Posterior cingulate gyrus (tissue), 11 donors: ENCODE results near the gene SCFD2.

ENCODE experiments used
- DNase-seq, 10 donors: peaks; one replicate each; pipeline versions ENCODE4 v3.0.0 to v3.0.0-alpha.2; 2020 to 2021; ENCODE audit warnings: mixed read lengths in 3 of 10
- intact Hi-C: fragments of 100-400 bp; cut with DNase I; formaldehyde crosslinking; loops from one replicate; pipeline ENCODE4 v1.15.1; 2023

The SCFD2 gene

GRCh38 chr4:52976523-52977230 is 389.2 kb downstream of the SCFD2 start:
- no peak for DNase-seq
- intact Hi-C loops: no loop called here

- DNase-seq: no peak
- intact Hi-C loops: loop anchor here (10.0 kb wide), 2 partner anchors 104 to 214 kb away; partner anchors contain the start of genes ERVMER34-1 and RASL11B
Observed at GRCh38 chr4:52968691-52969090, 397.2 kb downstream of the SCFD2 start.

- DNase-seq: no peak
Observed at GRCh38 chr4:52968241-52968640, 397.6 kb downstream of the SCFD2 start.

GRCh38 chr4:52966781-52967180 is 399.1 kb downstream of the SCFD2 start:
- intact Hi-C loops: loop anchor here (10.0 kb wide), 2 partner anchors 102 to 212 kb away; partner anchors contain the start of genes ERVMER34-1 and RASL11B
- no peak for DNase-seq

More at GRCh38 chr4:52968241-52968640, 397.6 kb downstream of the SCFD2 start:
- intact Hi-C loops: loop anchor here (10.0 kb wide), 2 partner anchors 103 to 213 kb away; partner anchors contain the start of genes ERVMER34-1 and RASL11B

- DNase-seq: no peak
- intact Hi-C loops: loop anchor here (10.0 kb wide), 2 partner anchors 101 to 211 kb away; partner anchors contain the start of genes ERVMER34-1 and RASL11B
Observed at GRCh38 chr4:52966172-52966571, 399.7 kb downstream of the SCFD2 start.

GRCh38 chr4:52964561-52965101 is 401.2 kb downstream of the SCFD2 start:
- no peak for DNase-seq

GRCh38 chr4:52964011-52964410 is 401.9 kb downstream of the SCFD2 start:
- DNase-seq: no peak
- intact Hi-C loops: loop anchor here (10.0 kb wide), 2 partner anchors 99 to 209 kb away; partner anchors contain the start of genes ERVMER34-1 and RASL11B

More at GRCh38 chr4:52964561-52965101, 401.2 kb downstream of the SCFD2 start:
- intact Hi-C loops: loop anchor here (10.0 kb wide), 2 partner anchors 100 to 210 kb away; partner anchors contain the start of genes ERVMER34-1 and RASL11B

GRCh38 chr4:52962721-52963120 is 403.1 kb downstream of the SCFD2 start:
- intact Hi-C loops: loop anchor here (10.0 kb wide), 2 partner anchors 98 to 208 kb away; partner anchors contain the start of genes ERVMER34-1 and RASL11B
- no peak for DNase-seq

GRCh38 chr4:52961666-52962412 is 404.0 kb downstream of the SCFD2 start:
- no peak for DNase-seq
- intact Hi-C loops: loop anchor here (10.0 kb wide), 2 partner anchors 97 to 207 kb away; partner anchors contain the start of genes ERVMER34-1 and RASL11B

- no peak for DNase-seq
- intact Hi-C loops: no loop called here
Observed at GRCh38 chr4:52959541-52959940, 406.3 kb downstream of the SCFD2 start.

GRCh38 chr4:52957835-52958631 is 407.8 kb downstream of the SCFD2 start:
- no peak for DNase-seq
- intact Hi-C loops: no loop called here

- intact Hi-C loops: no loop called here
- no peak for DNase-seq
Observed at GRCh38 chr4:52957220-52957686, 408.6 kb downstream of the SCFD2 start.

- peak in 1 of 10 donors; percentile 56 for DNase-seq
- intact Hi-C loops: no loop called here
Observed at GRCh38 chr4:52956691-52957090, 409.2 kb downstream of the SCFD2 start.

- DNase-seq: no peak
- intact Hi-C loops: no loop called here
Observed at GRCh38 chr4:52954560-52955170, 411.2 kb downstream of the SCFD2 start.

GRCh38 chr4:52952540-52952939 is 413.3 kb downstream of the SCFD2 start:
- intact Hi-C loops: no loop called here
- no peak for DNase-seq

- intact Hi-C loops: no loop called here
- no peak for DNase-seq
Observed at GRCh38 chr4:52951016-52951415, 414.8 kb downstream of the SCFD2 start.

- intact Hi-C loops: no loop called here
Observed at GRCh38 chr4:52950226-52950625, 415.6 kb downstream of the SCFD2 start.

GRCh38 chr4:52949336-52949735 is 416.5 kb downstream of the SCFD2 start:
- intact Hi-C loops: no loop called here
- no peak for DNase-seq

More at GRCh38 chr4:52950226-52950625, 415.6 kb downstream of the SCFD2 start:
- no peak for DNase-seq

GRCh38 chr4:52948057-52948423 is 417.8 kb downstream of the SCFD2 start:
- intact Hi-C loops: no loop called here
- no peak for DNase-seq
